ENCODE measurements around the gene COX4I2.
A peak's percentile ranks its signal among the peaks of the same experiment; 100 is the strongest.
"Not testable (repeated sequence)": the region's sequence is repeated elsewhere in the genome, so short reads cannot be mapped to it uniquely, and the experiment has no call there.

COX4I2 gene

GRCh38 chr20:31637660-31638059 lies at the start of gene COX4I2:
Gene COX4I2, plus strand, starts transcription at chr20:31637912. Its CDS starts 1,106 bp downstream, at chr20:31639018.
- no peak within 1 kb of the TSS for H3K4me3 ChIP-seq (ENCODE audit: low read depth, low read length)

- no peak overlapping the region for H3K4me3 ChIP-seq (ENCODE audit: low read depth, low read length)
These were observed 46.9 kb upstream of the COX4I2 start for GRCh38 chr20:31590717-31591225.

- no peak overlapping the region for H3K4me3 ChIP-seq (ENCODE audit: low read depth, low read length)
These were observed 44.3 kb upstream of the COX4I2 start for GRCh38 chr20:31593221-31594001.

GRCh38 chr20:31594002-31594557 lies 43.6 kb upstream of the COX4I2 start:
- no peak overlapping the region for H3K4me3 ChIP-seq (ENCODE audit: low read depth, low read length)

GRCh38 chr20:31594558-31595379 lies 42.9 kb upstream of the COX4I2 start:
- H3K4me3 ChIP-seq (ENCODE audit: low read depth, low read length): no peak overlapping the region

- no peak overlapping the region for H3K4me3 ChIP-seq (ENCODE audit: low read depth, low read length)
These were observed 42.4 kb upstream of the COX4I2 start for GRCh38 chr20:31595380-31595653.

- no peak overlapping the region for H3K4me3 ChIP-seq (ENCODE audit: low read depth, low read length)
These were observed 41.9 kb upstream of the COX4I2 start for GRCh38 chr20:31595654-31596411.

GRCh38 chr20:31596412-31596715 lies 41.3 kb upstream of the COX4I2 start:
- not testable (repeated sequence) for H3K4me3 ChIP-seq (ENCODE audit: low read depth, low read length)

- H3K4me3 ChIP-seq (ENCODE audit: low read depth, low read length): no peak overlapping the region
These were observed 40.8 kb upstream of the COX4I2 start for GRCh38 chr20:31596831-31597480.

- no peak overlapping the region for H3K4me3 ChIP-seq (ENCODE audit: low read depth, low read length)
These were observed 40.2 kb upstream of the COX4I2 start for GRCh38 chr20:31597481-31597855.

- H3K4me3 ChIP-seq (ENCODE audit: low read depth, low read length): no peak overlapping the region
These were observed 35.3 kb upstream of the COX4I2 start for GRCh38 chr20:31602431-31602778.

- H3K4me3 ChIP-seq (ENCODE audit: low read depth, low read length): no peak overlapping the region
These were observed 34.8 kb upstream of the COX4I2 start for GRCh38 chr20:31602779-31603441.

GRCh38 chr20:31603822-31604566 lies 33.7 kb upstream of the COX4I2 start:
- H3K4me3 ChIP-seq (ENCODE audit: low read depth, low read length): peak overlapping the region; percentile 100

GRCh38 chr20:31604567-31605030 lies 33.1 kb upstream of the COX4I2 start:
- peak overlapping the region; percentile 100 for H3K4me3 ChIP-seq (ENCODE audit: low read depth, low read length)

GRCh38 chr20:31605031-31605901 lies 32.4 kb upstream of the COX4I2 start, which contains the start of gene ID1:
Gene ID1, plus strand, starts transcription at chr20:31605289. Its CDS starts 99 bp downstream, at chr20:31605388.
- peak within 1 kb of the TSS; percentile 100 for H3K4me3 ChIP-seq (ENCODE audit: low read depth, low read length)

GRCh38 chr20:31605902-31606803 lies 31.6 kb upstream of the COX4I2 start:
- H3K4me3 ChIP-seq (ENCODE audit: low read depth, low read length): peak overlapping the region; percentile 100
